Trophoblast cell (in vitro differentiated cells and primary cell): Measurements from ENCODE around the gene SUPT20HL1.

ENCODE experiments used
- DNase-seq, 2 donors: peaks; one replicate each; pipeline ENCODE4 v3.0.0-alpha.2; 2016
- H2AFZ ChIP-seq: 2 replicates; pipeline ENCODE4 v1.6.1; 2013; ENCODE audit warnings: low read length, moderate library complexity, mild to moderate bottlenecking; ENCODE audit not compliant: insufficient read depth, poor library complexity
- H2AK5ac ChIP-seq: 2 replicates; pipeline ENCODE4 v1.6.1; 2013; ENCODE audit warnings: mild to moderate bottlenecking, low read length
- H2BK120ac ChIP-seq: 2 replicates; pipeline ENCODE4 v1.6.1; 2013; ENCODE audit warnings: low read length, mild to moderate bottlenecking, moderate library complexity; ENCODE audit not compliant: insufficient read depth, poor library complexity
- H2BK12ac ChIP-seq: 2 replicates; pipeline ENCODE4 v1.6.1; 2013; ENCODE audit warnings: mild to moderate bottlenecking, low read length, moderate library complexity
- H2BK5ac ChIP-seq: 2 replicates; pipeline ENCODE4 v1.6.1; 2013; ENCODE audit warnings: low read length, low read depth, moderate library complexity, mild to moderate bottlenecking; ENCODE audit not compliant: poor library complexity
- H3K14ac ChIP-seq: 2 replicates; pipeline ENCODE4 v1.6.1; 2013; ENCODE audit warnings: mild to moderate bottlenecking, low read length
- H3K18ac ChIP-seq: 2 replicates; pipeline ENCODE4 v1.6.1; 2013; ENCODE audit warnings: mild to moderate bottlenecking, low read length
- H3K23ac ChIP-seq: 2 replicates; pipeline ENCODE4 v1.6.1; 2013; ENCODE audit warnings: low read length
- H3K27ac ChIP-seq: 2 replicates; pipeline ENCODE4 v1.5.1; 2013; ENCODE audit warnings: low read depth, mild to moderate bottlenecking, inconsistent platforms, low read length, moderate library complexity
- H3K27me3 ChIP-seq: 2 replicates; pipeline ENCODE4 v1.6.1; 2013; ENCODE audit warnings: inconsistent platforms, mild to moderate bottlenecking, low read length, moderate library complexity; ENCODE audit not compliant: insufficient read depth
- H3K36me3 ChIP-seq, 2 experiments: 1 replicate in 1 of 2; 2 replicates in 1 of 2; pipeline ENCODE4 v1.6.1; 2013; ENCODE audit warnings: low read length in 2 of 2, mild to moderate bottlenecking in 2 of 2, moderate library complexity in 1 of 2; ENCODE audit not compliant: insufficient read depth in 2 of 2, control insufficient read depth in 1 of 2
- H3K4ac ChIP-seq: 2 replicates; pipeline ENCODE4 v1.6.1; 2013; ENCODE audit warnings: low read depth, mild to moderate bottlenecking, low read length, moderate library complexity
- H3K4me1 ChIP-seq, 2 experiments: 1 replicate in 1 of 2; 2 replicates in 1 of 2; pipeline ENCODE4 v1.6.1; 2013; ENCODE audit warnings: low read length in 2 of 2, mild to moderate bottlenecking in 2 of 2, moderate library complexity in 1 of 2; ENCODE audit not compliant: insufficient read depth in 2 of 2, control insufficient read depth in 1 of 2
- H3K4me2 ChIP-seq: 2 replicates; pipeline ENCODE4 v1.6.1; 2013; ENCODE audit warnings: inconsistent platforms, mild to moderate bottlenecking, low read length, moderate library complexity
- H3K4me3 ChIP-seq: 2 replicates; pipeline ENCODE4 v1.5.1; 2013; ENCODE audit warnings: mild to moderate bottlenecking, low read depth, low read length, inconsistent platforms
- H3K79me1 ChIP-seq: one replicate; pipeline ENCODE4 v1.6.1; 2013; ENCODE audit warnings: low read length
- H3K79me2 ChIP-seq: 2 replicates; pipeline ENCODE4 v1.6.1; 2013; ENCODE audit warnings: low read length, mild to moderate bottlenecking; ENCODE audit not compliant: control insufficient read depth, insufficient read depth, poor library complexity
- H3K9ac ChIP-seq: 2 replicates; pipeline ENCODE4 v1.6.1; 2013; ENCODE audit warnings: mild to moderate bottlenecking, low read length
- H3K9me3 ChIP-seq: 2 replicates; pipeline ENCODE4 v1.6.1; 2013; ENCODE audit warnings: low read depth, mild to moderate bottlenecking, control low read depth, inconsistent platforms, low read length; ENCODE audit not compliant: insufficient read depth
- H4K12ac ChIP-seq: 2 replicates; pipeline ENCODE4 v1.6.1; 2013; ENCODE audit warnings: low read depth, mild to moderate bottlenecking, low read length, moderate library complexity
- H4K8ac ChIP-seq: 2 replicates; pipeline ENCODE4 v1.6.1; 2013; ENCODE audit warnings: low read depth, mild to moderate bottlenecking, low read length, moderate library complexity
- H4K91ac ChIP-seq: one replicate; pipeline ENCODE4 v1.6.1; 2013; ENCODE audit warnings: low read depth, mild to moderate bottlenecking, low read length, moderate library complexity
- WGBS: extraction: QIAGEN DNeasy Blood & Tissue Kit; methylation state at CpG from one replicate; pipeline ENCODE4 v1.1.7; 2013; ENCODE audit warnings: missing lambda C conversion rate; ENCODE audit not compliant: insufficient read length, insufficient coverage; ENCODE audit errors: extremely low coverage; 5-methylcytosine and 5-hydroxymethylcytosine counted together

SUPT20HL1 gene

DNA sequence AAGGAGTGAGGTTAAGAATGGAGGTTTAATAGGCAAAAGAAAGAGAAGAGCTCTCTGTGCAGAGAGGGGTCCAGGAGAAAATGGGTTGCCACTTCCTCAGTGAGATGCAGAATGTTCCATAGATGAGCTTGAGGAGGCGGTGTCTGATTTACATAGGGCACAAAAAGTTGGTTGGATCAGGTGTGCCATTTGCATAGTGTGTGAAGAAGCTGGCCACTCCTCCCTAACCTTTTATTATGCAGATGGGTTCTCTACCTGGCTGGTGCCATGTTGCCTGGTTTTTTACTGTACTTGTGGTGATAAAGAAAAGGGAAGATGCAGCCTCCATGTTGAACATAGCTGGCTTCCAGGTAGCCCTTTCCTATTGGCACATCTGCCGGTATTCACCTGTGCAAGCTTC lies 27.3 kb downstream of the SUPT20HL1 start:
- Histone ChIP-seq H3K9me3 (no peaks in the 10 kb centered on the region), H2BK12ac (no peak overlapping the region), H2BK5ac (no peak overlapping the region), H3K18ac (no peak overlapping the region), H4K12ac (no peak overlapping the region), H3K4me3 (no peak overlapping the region), H3K4me2 (no peak overlapping the region), H3K14ac (no peak overlapping the region), H2AFZ (no peak overlapping the region), H3K4me1 (no peaks in the 10 kb centered on the region), H3K79me1 (no peaks in the 10 kb centered on the region), H4K8ac (no peak overlapping the region), H2BK120ac (no peak overlapping the region), H4K91ac (no peak overlapping the region), H3K23ac (no peak overlapping the region), H3K9ac (no peak overlapping the region), H2AK5ac (no peak overlapping the region), H3K4ac (no peak overlapping the region), H3K79me2 (no peaks in the 10 kb centered on the region), H3K36me3 (no peaks in the 10 kb centered on the region), H3K27me3 (no peaks in the 10 kb centered on the region), H3K27ac (no peak overlapping the region)
- no CpG with 5 or more reads among the region's 2 CpGs for WGBS
- DNase-seq, result no peak

DNA sequence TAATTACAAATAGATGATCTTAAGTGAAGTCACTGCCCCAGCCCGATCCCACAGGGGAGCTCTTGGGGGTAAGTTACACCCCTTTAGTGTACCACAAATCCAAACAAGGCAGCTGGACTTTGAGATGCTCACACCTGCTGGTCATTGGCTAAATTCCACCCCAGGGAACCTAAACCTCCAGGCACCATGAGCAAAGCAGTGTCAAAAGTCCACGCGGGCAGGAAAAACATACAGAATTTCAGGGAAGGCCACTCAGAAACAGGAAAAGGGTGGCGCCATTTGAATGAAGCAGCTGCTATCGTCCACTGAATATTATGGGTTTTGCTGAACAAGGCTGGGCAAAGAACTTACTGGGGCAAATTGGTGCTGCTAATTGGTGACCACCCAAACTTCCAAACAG lies 30.9 kb downstream of the SUPT20HL1 start:
- Histone ChIP-seq H2BK120ac (no peak overlapping the region), H3K4me1 (no peaks in the 10 kb centered on the region), H3K14ac (no peak overlapping the region), H4K8ac (no peak overlapping the region), H3K79me1 (no peaks in the 10 kb centered on the region), H3K9me3 (no peaks in the 10 kb centered on the region), H2AFZ (no peak overlapping the region), H4K12ac (no peak overlapping the region), H4K91ac (no peak overlapping the region), H3K18ac (no peak overlapping the region), H3K4me3 (no peak overlapping the region), H3K4ac (no peak overlapping the region), H3K27ac (no peak overlapping the region), H2AK5ac (no peak overlapping the region), H3K4me2 (no peak overlapping the region), H2BK5ac (no peak overlapping the region), H3K9ac (no peak overlapping the region), H3K23ac (no peak overlapping the region), H3K79me2 (no peaks in the 10 kb centered on the region), H3K36me3 (no peaks in the 10 kb centered on the region), H2BK12ac (no peak overlapping the region), H3K27me3 (no peaks in the 10 kb centered on the region)
- no CpG with 5 or more reads among the region's 5 CpGs for WGBS
- DNase-seq, result no peak

- Histone ChIP-seq H2AFZ (no peak overlapping the region), H2BK120ac (no peak overlapping the region), H4K91ac (no peak overlapping the region), H3K4ac (no peak overlapping the region), H3K79me2 (no peaks in the 10 kb centered on the region), H3K4me2 (no peak overlapping the region), H2BK12ac (no peak overlapping the region), H3K27ac (no peak overlapping the region), H3K4me1 (no peaks in the 10 kb centered on the region), H3K9ac (no peak overlapping the region), H3K27me3 (no peaks in the 10 kb centered on the region), H3K4me3 (no peak overlapping the region), H3K23ac (no peak overlapping the region), H3K79me1 (no peaks in the 10 kb centered on the region), H2BK5ac (no peak overlapping the region), H2AK5ac (no peak overlapping the region), H3K9me3 (no peaks in the 10 kb centered on the region), H4K8ac (no peak overlapping the region), H3K36me3 (no peaks in the 10 kb centered on the region), H3K14ac (no peak overlapping the region), H3K18ac (no peak overlapping the region), H4K12ac (no peak overlapping the region)
- DNase-seq, result no peak
- WGBS, result no CpG with 5 or more reads among the region's 3 CpGs
Observed at GRCh38 chrX:24391843-24392242, 31.4 kb downstream of the SUPT20HL1 start.

DNA sequence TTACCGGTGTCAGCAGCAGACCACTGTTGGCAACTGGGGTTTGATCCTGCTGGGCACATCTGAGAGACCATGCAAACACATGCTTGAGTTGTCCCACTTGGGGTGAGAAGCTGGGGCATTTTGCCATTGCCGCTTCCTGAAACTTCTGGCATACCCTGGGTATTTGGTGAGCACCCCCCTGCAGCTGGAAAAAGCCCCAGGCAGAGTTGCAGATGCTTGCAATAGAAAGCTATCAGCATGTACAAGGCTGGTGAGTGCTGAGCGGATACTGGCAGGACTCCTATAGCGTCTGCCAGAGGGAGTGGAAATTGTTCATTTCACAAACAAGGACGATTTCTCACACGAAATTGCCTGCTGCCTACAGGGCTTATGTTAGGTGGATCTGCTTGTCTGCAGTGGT lies 32.3 kb downstream of the SUPT20HL1 start:
- H3K36me3 ChIP-seq, result no peaks in the 10 kb centered on the region
- H3K4me3 ChIP-seq, result no peak overlapping the region
- no peak overlapping the region for H2AFZ ChIP-seq
- no peak overlapping the region for H3K27ac ChIP-seq
- no peak overlapping the region for H3K9ac ChIP-seq
- H3K4me2 ChIP-seq, result no peak overlapping the region
- no peak overlapping the region for H2BK12ac ChIP-seq
- H4K8ac ChIP-seq, result no peak overlapping the region
- H3K27me3 ChIP-seq, result no peaks in the 10 kb centered on the region
- no peak overlapping the region for H3K18ac ChIP-seq
- H4K91ac ChIP-seq, result no peak overlapping the region
- H3K14ac ChIP-seq, result no peak overlapping the region
- H3K23ac ChIP-seq, result no peak overlapping the region
- no peak overlapping the region for H4K12ac ChIP-seq
- H3K4ac ChIP-seq, result no peak overlapping the region
- H2AK5ac ChIP-seq, result no peak overlapping the region
- no peak for DNase-seq
- no peaks in the 10 kb centered on the region for H3K79me1 ChIP-seq
- H3K4me1 ChIP-seq, result no peaks in the 10 kb centered on the region
- no peak overlapping the region for H2BK120ac ChIP-seq
- no CpG with 5 or more reads among the region's 6 CpGs for WGBS
- H3K79me2 ChIP-seq, result no peaks in the 10 kb centered on the region
- no peaks in the 10 kb centered on the region for H3K9me3 ChIP-seq
- H2BK5ac ChIP-seq, result no peak overlapping the region
